H1 (cell line): ENCODE data around the gene MYOCOS. TPM values are rescaled to one million over a fixed set of nuclear protein-coding genes. Genes with fewer than 3 reads are reported as not detected.

ENCODE experiments used
- CTCF ChIA-PET: fragments of 300-600 bp; sonication (Branson Sonifier 250); formaldehyde crosslinking; loops from one replicate; lab custom pipeline; 2021; ENCODE audit not compliant: partially characterized antibody; lab: Charles Lee
- POLR2A ChIA-PET: fragments of 300-600 bp; sonication (Branson Sonifier 250); formaldehyde crosslinking; loops from one replicate; lab custom pipeline; 2021; ENCODE audit warnings: inconsistent platforms; ENCODE audit not compliant: partially characterized antibody; lab: Charles Lee
- DNase-seq, 2 experiments: peaks; one replicate each; pipeline versions ENCODE4 v3.0.0 to v3.0.0-alpha.2; 2010 to 2022; ENCODE audit warnings: low spot score in 2 of 2, low read depth in 1 of 2, mixed read lengths in 1 of 2
- FAIRE-seq: peaks from 2 replicates; lab custom pipeline; 2011; peaks lifted over from hg19 to GRCh38; lab: Jason Lieb, UNC
- H2AFZ ChIP-seq: 2 replicates; pipeline ENCODE4 v1.8.1; 2012; ENCODE audit warnings: low read length, inconsistent platforms
- H2AK5ac ChIP-seq: 2 replicates; pipeline ENCODE4 v1.6.1; 2013; ENCODE audit warnings: low read depth, low read length
- H2BK120ac ChIP-seq: replicated peaks from 2 replicates; pipeline ENCODE3; 2013; ENCODE audit warnings: low read depth, low read length, inconsistent platforms
- H2BK12ac ChIP-seq: 2 replicates; pipeline ENCODE4 v1.6.1; 2013; ENCODE audit warnings: low read depth, low read length
- H2BK15ac ChIP-seq: 2 replicates; pipeline ENCODE4 v1.6.1; 2013; ENCODE audit warnings: low read length
- H2BK20ac ChIP-seq: 2 replicates; pipeline ENCODE4 v1.6.1; 2013; ENCODE audit warnings: low read length
- H2BK5ac ChIP-seq: 2 replicates; pipeline ENCODE4 v1.6.1; 2013; ENCODE audit warnings: low read depth, low read length
- H3K14ac ChIP-seq: 2 replicates; pipeline ENCODE4 v1.6.1; 2013; ENCODE audit warnings: inconsistent platforms; ENCODE audit not compliant: insufficient read length
- H3K18ac ChIP-seq: 2 replicates; pipeline ENCODE4 v1.6.1; 2013; ENCODE audit warnings: low read length; ENCODE audit errors: extremely low read depth
- H3K23ac ChIP-seq: 2 replicates; pipeline ENCODE4 v1.6.1; 2013; ENCODE audit warnings: inconsistent platforms; ENCODE audit not compliant: insufficient read length
- H3K23me2 ChIP-seq: 2 replicates; pipeline ENCODE4 v1.6.1; 2013; ENCODE audit warnings: low read depth, low read length
- H3K27ac ChIP-seq: 2 replicates; pipeline ENCODE4 v1.6.1; 2011; ENCODE audit warnings: low read depth, low read length, inconsistent platforms
- H3K27me3 ChIP-seq, 4 experiments: replicated peaks in 1 of 4; 1 replicate in 1 of 4; 2 replicates in 3 of 4; pipeline versions ENCODE4 v1.6.1 to v1.8.1; 2011 to 2013; ENCODE audit warnings: low read length in 3 of 4, mild to moderate bottlenecking in 3 of 4, inconsistent platforms in 2 of 4, mixed read lengths in 2 of 4, moderate library complexity in 1 of 4; ENCODE audit not compliant: control insufficient read depth in 3 of 4, insufficient read depth in 3 of 4; ENCODE audit errors: extremely low read depth in 1 of 4
- H3K36me3 ChIP-seq, 4 experiments: 2 replicates each; pipeline versions ENCODE4 v1.6.1 to v1.8.1; 2011 to 2013; ENCODE audit warnings: mild to moderate bottlenecking in 4 of 4, low read length in 3 of 4, moderate library complexity in 2 of 4, control low read depth in 1 of 4, inconsistent platforms in 1 of 4; ENCODE audit not compliant: insufficient read depth in 4 of 4, control insufficient read depth in 2 of 4
- H3K4ac ChIP-seq: replicated peaks from 2 replicates; pipeline ENCODE3; 2013; ENCODE audit warnings: low read length, low read depth, mixed read lengths, inconsistent platforms; ENCODE audit not compliant: insufficient read length
- H3K4me1 ChIP-seq, 4 experiments: replicated peaks in 1 of 4; 1 replicate in 1 of 4; 2 replicates in 3 of 4; pipeline versions ENCODE4 v1.6.1 to v1.8.1; 2011 to 2013; ENCODE audit warnings: low read length in 3 of 4, inconsistent platforms in 2 of 4, mixed read lengths in 1 of 4; ENCODE audit not compliant: insufficient read depth in 4 of 4, control insufficient read depth in 3 of 4
- H3K4me2 ChIP-seq, 2 experiments: 2 replicates each; pipeline versions ENCODE4 v1.6.1 to v1.8.1; 2011 to 2013; ENCODE audit warnings: low read depth in 2 of 2, low read length in 2 of 2, control low read depth in 1 of 2, inconsistent platforms in 1 of 2, mild to moderate bottlenecking in 1 of 2; ENCODE audit not compliant: insufficient read depth in 1 of 2
- H3K4me3 ChIP-seq, 4 experiments: fragments of 200-600, 300-600 bp in 1 of 4; sonication (generic), shearing (Covaris generic), sonication (Bioruptor Twin) in 1 of 4; 2 replicates each; pipeline versions ENCODE4 v1.5.1 to v1.8.1; 2011 to 2016; ENCODE audit warnings: low read length in 4 of 4, low read depth in 3 of 4, control low read depth in 2 of 4, inconsistent platforms in 2 of 4, mild to moderate bottlenecking in 2 of 4, mixed read lengths in 1 of 4, moderate library complexity in 1 of 4; ENCODE audit not compliant: insufficient read depth in 2 of 4; ENCODE audit errors: extremely low read depth in 1 of 4
- H3K56ac ChIP-seq: replicated peaks from 2 replicates; pipeline ENCODE3; 2013; ENCODE audit warnings: low read depth, mild to moderate bottlenecking, mixed read lengths, low read length, inconsistent platforms; ENCODE audit not compliant: insufficient read length
- H3K79me1 ChIP-seq: 2 replicates; pipeline ENCODE4 v1.6.1; 2013; ENCODE audit warnings: low read depth, low read length, control low read depth
- H3K79me2 ChIP-seq, 2 experiments: 2 replicates each; pipeline versions ENCODE4 v1.6.1 to v1.8.1; 2012 to 2013; ENCODE audit warnings: low read length in 2 of 2, mild to moderate bottlenecking in 2 of 2, inconsistent platforms in 1 of 2; ENCODE audit not compliant: insufficient read depth in 2 of 2, control insufficient read depth in 1 of 2
- H3K9ac ChIP-seq, 4 experiments: replicated peaks in 1 of 4; 1 replicate in 1 of 4; 2 replicates in 3 of 4; pipeline versions ENCODE4 v1.6.1 to v1.8.1; 2011 to 2013; ENCODE audit warnings: low read depth in 3 of 4, low read length in 3 of 4, control low read depth in 2 of 4, mild to moderate bottlenecking in 2 of 4, moderate library complexity in 2 of 4, inconsistent platforms in 1 of 4; ENCODE audit errors: extremely low read depth in 1 of 4
- H3K9me3 ChIP-seq, 2 experiments: 2 replicates each; pipeline versions ENCODE4 v1.6.1 to v1.8.1; 2012 to 2013; ENCODE audit warnings: mild to moderate bottlenecking in 2 of 2, moderate library complexity in 2 of 2, control low read depth in 1 of 2, inconsistent platforms in 1 of 2, low read depth in 1 of 2, low read length in 1 of 2, mixed read lengths in 1 of 2; ENCODE audit not compliant: insufficient read depth in 2 of 2
- H4K20me1 ChIP-seq, 2 experiments: replicated peaks in 1 of 2; 2 replicates each; pipeline versions ENCODE3 to v1.8.1; 2011 to 2013; ENCODE audit warnings: inconsistent platforms in 2 of 2, low read length in 2 of 2, mild to moderate bottlenecking in 1 of 2; ENCODE audit not compliant: insufficient read depth in 2 of 2, control insufficient read depth in 1 of 2
- H4K5ac ChIP-seq: 2 replicates; pipeline ENCODE4 v1.6.1; 2013; ENCODE audit warnings: low read length, low read depth, mixed read lengths, inconsistent platforms; ENCODE audit not compliant: insufficient read length
- H4K8ac ChIP-seq: 2 replicates; pipeline ENCODE4 v1.8.0; 2013; ENCODE audit warnings: mild to moderate bottlenecking, moderate library complexity, low read length, inconsistent platforms; ENCODE audit not compliant: insufficient read depth; ENCODE audit errors: extremely low read depth
- H4K91ac ChIP-seq: replicated peaks from 2 replicates; pipeline ENCODE3; 2013; ENCODE audit warnings: low read length, mixed read lengths, inconsistent platforms; ENCODE audit not compliant: insufficient read length
- CREB1 ChIP-seq: IDR thresholded peaks from 2 replicates; pipeline ENCODE4 v1.6.1; 2012; ENCODE audit warnings: inconsistent platforms
- GABPA ChIP-seq: IDR thresholded peaks from 2 replicates; pipeline ENCODE4 v1.6.1; 2011; ENCODE audit warnings: mild to moderate bottlenecking, low read length, moderate library complexity, borderline replicate concordance; ENCODE audit not compliant: insufficient read depth
- JUN ChIP-seq: IDR thresholded peaks from 2 replicates; pipeline ENCODE4 v1.6.1; 2011; ENCODE audit warnings: low read depth, mild to moderate bottlenecking, improper control_type of control experiment, low read length
- PHF8 ChIP-seq: fragments of 200-600 bp; sonication (generic); conservative IDR thresholded peaks from 2 replicates; pipeline ENCODE4 v1.7.1; 2012; ENCODE audit warnings: low read depth, mild to moderate bottlenecking, inconsistent platforms, low read length, moderate library complexity
- POLR2A ChIP-seq, 2 experiments: IDR thresholded peaks; 1 replicate in 1 of 2; 2 replicates in 1 of 2; pipeline ENCODE4 v1.6.1; 2011; ENCODE audit warnings: low read depth in 2 of 2, low read length in 2 of 2, mild to moderate bottlenecking in 2 of 2; ENCODE audit errors: control extremely low read depth in 1 of 2
- RFX5 ChIP-seq: IDR thresholded peaks from 2 replicates; pipeline ENCODE4 v1.6.1; 2011; ENCODE audit warnings: low read depth, low read length, improper control_type of control experiment, borderline replicate concordance
- SP1 ChIP-seq: IDR thresholded peaks from 2 replicates; pipeline ENCODE4 v1.6.1; 2011; ENCODE audit warnings: low read depth, low read length
- SP4 ChIP-seq: IDR thresholded peaks from 2 replicates; pipeline ENCODE4 v1.6.1; 2012; ENCODE audit warnings: low read length, inconsistent platforms
- SRF ChIP-seq: IDR thresholded peaks from 2 replicates; pipeline ENCODE4 v1.6.1; 2011; ENCODE audit warnings: mild to moderate bottlenecking, low read depth, low read length, moderate library complexity
- TBP ChIP-seq: IDR thresholded peaks from 2 replicates; pipeline ENCODE4 v1.6.1; 2011; ENCODE audit warnings: low read depth, low read length, improper control_type of control experiment
- WGBS, 2 experiments: shearing (Covaris generic) in 1 of 2; methylation state at CpG; one replicate each; pipeline versions ENCODE4 v1.1.6 to v1.1.7; 2013 to 2015; ENCODE audit warnings: low lambda C conversion rate in 2 of 2, mixed read lengths in 2 of 2, inconsistent platforms in 1 of 2, low coverage in 1 of 2, missing lambda C conversion rate in 1 of 2; ENCODE audit not compliant: insufficient replicate concordance in 2 of 2, insufficient coverage in 1 of 2, insufficient read length in 1 of 2; ENCODE audit errors: extremely low coverage in 1 of 2, missing lambda C conversion rate in 1 of 2; 5-methylcytosine and 5-hydroxymethylcytosine counted together
- polyA plus RNA-seq, 7 experiments: library from polyadenylated mRNA; depleted of rRNA in 3 of 7; stranded (reverse) in 5 of 7; unstranded in 2 of 7; fragments of >200 nt in 5 of 7; fragments of 200-250 nt in 2 of 7; gene quantifications; 1 replicate in 5 of 7; 2 replicates in 1 of 7; 4 replicates in 1 of 7; pipeline versions ENCODE4 v1.2.1 to v1.2.3, GENCODE V29; 2011 to 2013; ENCODE audit warnings: missing spikeins in 2 of 7, mixed read lengths in 2 of 7
- total RNA-seq: library from RNA; stranded (reverse); fragmentation: NEBNext Ultra II Directional; extraction: Animal tissue kit (Norgen Biotek cat#: 25700); gene quantifications from 2 replicates; pipeline ENCODE4 v1.2.1, GENCODE V29; 2021

MYOCOS gene
- total and polyA plus RNA-seq, 2 of the 8 experiments (the other 6 are each of a cell fraction or from before 2014, with no cell fraction given) = not detected

- no peak overlapping the region for H3K18ac ChIP-seq
- no peak overlapping the region for H4K8ac ChIP-seq
- no peak overlapping the region for H3K4me3 ChIP-seq
- H3K79me1 ChIP-seq = no peaks in the 10 kb centered on the region
- no peak overlapping the region for H2AK5ac ChIP-seq
- no peaks in the 10 kb centered on the region for H3K79me2 ChIP-seq
- no peak overlapping the region for H2BK12ac ChIP-seq
- no peak overlapping the region for H2AFZ ChIP-seq
- no peak overlapping the region for H3K4ac ChIP-seq
- H3K4me2 ChIP-seq = no peak overlapping the region
- ChIA-PET CTCF (interaction anchor here (0.7 to 1.4 kb wide), 3 partner anchors 10 to 317 kb away, joined by 3 to 5 read pairs (median 3); no protein-coding TSS in a partner anchor), POLR2A (no interaction called here)
- no peak for DNase-seq
- no peak overlapping the region for H3K14ac ChIP-seq
- H2BK15ac ChIP-seq = no peak overlapping the region
- no peak overlapping the region for H3K27ac ChIP-seq
- no peaks in the 10 kb centered on the region for H3K9me3 ChIP-seq
- no peak overlapping the region for H3K9ac ChIP-seq
- H3K56ac ChIP-seq = no peak overlapping the region
- H3K27me3 ChIP-seq = no peaks in the 10 kb centered on the region
- WGBS, 2 experiments = 93% methylated on average over 10 of the region's 10 CpGs; no CpG with 5 or more reads in 1 of the 2 experiments
- no peaks in the 10 kb centered on the region for H4K20me1 ChIP-seq
- no peak overlapping the region for H2BK20ac ChIP-seq
- FAIRE-seq = no peak
- TF ChIP-seq CREB1 (no peak), GABPA (no peak), POLR2A (IDR thresholded peaks at IDR 0.05; ENCODE audit: control extremely low read depth in 1 of 2, low read depth in 2 of 2, low read length in 2 of 2) (no peak), SP1 (no peak), RFX5 (no peak), TBP (no peak), PHF8 (no peak), JUN (no peak), SP4 (no peak), SRF (no peak)
- H3K23ac ChIP-seq = no peak overlapping the region
- H3K36me3 ChIP-seq = no peaks in the 10 kb centered on the region
- no peak overlapping the region for H2BK120ac ChIP-seq
- no peak overlapping the region for H4K91ac ChIP-seq
- H4K5ac ChIP-seq = no peak overlapping the region
- H2BK5ac ChIP-seq = no peak overlapping the region
- no peaks in the 10 kb centered on the region for H3K23me2 ChIP-seq
- peaks cover 0 to 3% (median 0%) of the 10 kb centered on the region in 4 experiments; a peak in 1 of 7 replicates for H3K4me1 ChIP-seq
Observed at GRCh38 chr1:171606402-171606941, 15.6 kb upstream of the MYOCOS start.
